Stimulated activated CD4-positive, alpha-beta T cell treated with anti-CD3 and anti-CD28 coated beads, Interleukin-1b, Interleukin-23, amount 100 ng/mL, for 1 hour (primary cell): ENCODE results near the gene SLC1A4.
A peak's percentile ranks its signal among the peaks of the same experiment; 100 is the strongest.

ENCODE experiments used
- DNase-seq, 2 donors: peaks; one replicate each; pipeline ENCODE4 v3.0.0-alpha.2; 2020; ENCODE audit warnings: low read depth in 2 of 2

SLC1A4 gene

GRCh38 chr2:65053199-65053598, 64.0 kb downstream of the SLC1A4 start:
- DNase-seq: no peak

DNA sequence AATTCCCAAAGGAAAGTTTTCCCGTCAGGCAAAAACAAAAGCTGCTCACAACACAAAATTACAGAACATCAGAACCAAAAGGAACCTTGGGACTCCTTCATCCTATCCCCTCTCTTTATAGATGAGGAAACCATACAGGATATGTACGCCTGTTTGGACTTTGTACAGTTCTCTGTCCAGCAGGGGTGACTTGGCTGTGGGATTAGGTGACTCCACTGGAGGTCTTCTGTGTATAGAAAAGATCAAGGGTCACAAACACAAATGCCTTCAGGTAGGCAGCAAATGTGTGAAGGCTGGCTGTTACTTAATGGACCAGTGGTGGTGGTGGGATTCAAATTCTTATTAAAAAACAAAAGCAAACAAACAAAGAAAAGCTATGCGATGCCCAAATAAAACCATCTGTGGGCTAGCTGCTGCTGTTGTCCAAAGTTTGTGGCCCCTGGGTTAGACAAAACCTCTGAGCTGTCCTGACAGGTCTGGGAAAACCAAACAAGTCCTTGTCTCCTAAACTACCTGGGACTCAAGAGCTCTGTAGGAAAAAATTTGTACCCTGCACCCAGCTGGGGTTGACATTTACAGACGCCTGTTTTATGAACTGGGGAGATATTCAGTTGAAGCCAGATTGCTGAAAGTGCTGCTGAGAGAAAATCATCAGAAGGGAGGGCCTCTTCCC, 65.7 kb downstream of the SLC1A4 start:
- no peak for DNase-seq

DNA sequence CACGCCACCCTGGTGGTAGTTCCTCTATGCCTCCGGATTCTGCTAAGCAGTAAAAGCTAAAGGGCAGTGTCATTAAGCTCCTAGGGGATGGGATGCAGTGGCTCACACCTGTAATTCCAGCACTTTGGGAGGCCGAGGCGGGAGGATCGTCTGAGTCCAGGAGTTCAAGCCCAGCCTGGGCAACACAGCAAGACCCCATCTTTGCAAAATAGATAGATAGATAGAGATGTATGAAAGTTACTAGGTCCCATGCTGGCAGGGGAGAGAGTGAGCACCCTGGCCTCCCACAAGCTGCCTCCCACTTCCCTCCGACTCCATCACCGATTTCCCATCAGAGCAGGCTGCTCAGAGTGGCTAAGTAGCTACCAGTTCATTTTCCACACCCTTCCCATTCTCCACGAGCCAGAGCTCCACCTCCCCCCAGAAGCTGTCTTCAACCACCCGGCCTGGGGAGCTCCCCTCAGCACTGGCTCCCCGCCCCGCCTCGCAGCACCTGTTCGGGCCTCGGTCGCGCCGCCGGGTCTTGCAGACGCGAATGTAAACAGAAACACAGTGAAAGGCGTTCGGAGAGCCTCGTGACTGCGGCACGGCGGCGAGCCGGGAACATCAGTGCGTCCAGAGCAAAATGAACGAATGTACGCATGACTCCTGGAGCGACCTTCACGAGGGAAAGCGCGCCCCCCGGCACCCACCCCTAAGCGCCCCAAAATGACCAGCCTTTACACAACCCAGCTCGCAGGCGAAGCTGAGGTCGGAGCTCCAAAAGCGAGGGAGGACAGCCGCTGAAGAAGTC, 66.4 kb downstream of the SLC1A4 start:
- DNase-seq: peak in 1 of 2 donors; percentile 12

DNA sequence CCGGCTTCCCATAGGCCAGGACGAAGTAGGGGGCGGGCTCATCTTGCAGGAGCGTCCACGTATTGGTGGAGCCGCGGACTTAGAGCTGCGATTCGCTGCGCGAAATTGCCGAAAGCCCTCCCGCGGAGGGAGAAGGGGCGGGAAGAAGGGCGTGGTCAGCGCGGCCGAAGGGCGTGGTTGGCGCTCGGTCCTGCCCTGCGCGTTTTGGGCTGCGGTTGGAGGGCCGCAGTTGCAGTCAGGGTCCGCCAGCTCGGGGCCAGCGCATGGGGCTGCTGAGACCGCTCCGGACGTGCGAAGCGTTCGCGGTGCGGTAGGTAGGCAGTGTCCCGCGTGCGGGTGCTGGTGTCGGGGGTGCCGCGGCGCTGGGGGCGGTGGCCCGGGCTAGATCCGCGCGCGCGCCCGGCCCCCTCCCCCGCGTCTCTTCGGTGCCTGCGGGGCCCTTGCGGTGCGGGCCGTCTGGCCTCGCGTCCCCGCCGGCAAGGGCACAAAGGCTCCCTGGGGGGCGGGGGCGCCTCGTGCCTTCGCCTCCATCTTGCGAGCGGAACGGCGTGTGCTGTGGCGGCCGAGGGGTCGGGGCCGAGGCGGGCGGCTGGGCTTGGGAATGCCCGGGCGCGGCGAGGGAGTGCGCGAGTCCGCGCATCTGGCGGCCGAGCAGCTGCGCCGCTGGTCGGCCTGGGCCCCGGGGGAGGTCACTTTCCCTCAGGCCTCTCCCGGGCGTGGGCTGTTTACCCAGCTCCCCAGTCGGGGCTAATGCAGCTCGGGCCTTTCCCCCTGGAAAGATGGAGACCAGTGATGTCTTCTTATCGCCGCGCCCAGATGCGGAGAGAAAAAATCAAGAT, 67.2 kb downstream of the SLC1A4 start, which contains the start of gene CEP68:
TSS of gene CEP68 (plus strand) at position 202 of the 839 bp plus-strand sequence. CDS start 13,029 bp downstream, outside the sequence.
- peak; percentile 88 to 95 for DNase-seq

DNA sequence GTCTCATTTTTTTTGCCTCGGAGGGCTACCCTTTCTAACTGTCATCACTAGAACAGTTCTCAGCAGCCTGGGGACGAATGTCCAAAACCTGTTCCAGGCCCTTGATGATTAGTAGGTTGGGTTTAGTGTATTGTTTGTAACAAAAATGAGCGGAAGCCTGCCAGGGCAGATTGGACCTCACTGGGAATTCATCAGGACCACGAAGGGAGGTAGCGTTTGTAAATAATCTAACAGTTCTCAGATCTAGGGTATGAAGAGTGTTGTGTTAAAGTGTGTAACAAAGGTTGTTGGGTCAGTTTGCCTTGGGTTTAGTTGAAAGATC, 67.8 kb downstream of the SLC1A4 start:
- DNase-seq: no peak

- DNase-seq: peak in 1 of 2 donors; percentile 32
Observed at GRCh38 chr2:65057391-65058052, 68.3 kb downstream of the SLC1A4 start.

GRCh38 chr2:65059071-65059470, 69.9 kb downstream of the SLC1A4 start:
- no peak for DNase-seq

- no peak for DNase-seq
Observed at GRCh38 chr2:65061146-65061909, 72.1 kb downstream of the SLC1A4 start.

GRCh38 chr2:65061910-65062339, 72.7 kb downstream of the SLC1A4 start:
- no peak for DNase-seq

GRCh38 chr2:65062843-65063825, 73.9 kb downstream of the SLC1A4 start:
- no peak for DNase-seq

DNA sequence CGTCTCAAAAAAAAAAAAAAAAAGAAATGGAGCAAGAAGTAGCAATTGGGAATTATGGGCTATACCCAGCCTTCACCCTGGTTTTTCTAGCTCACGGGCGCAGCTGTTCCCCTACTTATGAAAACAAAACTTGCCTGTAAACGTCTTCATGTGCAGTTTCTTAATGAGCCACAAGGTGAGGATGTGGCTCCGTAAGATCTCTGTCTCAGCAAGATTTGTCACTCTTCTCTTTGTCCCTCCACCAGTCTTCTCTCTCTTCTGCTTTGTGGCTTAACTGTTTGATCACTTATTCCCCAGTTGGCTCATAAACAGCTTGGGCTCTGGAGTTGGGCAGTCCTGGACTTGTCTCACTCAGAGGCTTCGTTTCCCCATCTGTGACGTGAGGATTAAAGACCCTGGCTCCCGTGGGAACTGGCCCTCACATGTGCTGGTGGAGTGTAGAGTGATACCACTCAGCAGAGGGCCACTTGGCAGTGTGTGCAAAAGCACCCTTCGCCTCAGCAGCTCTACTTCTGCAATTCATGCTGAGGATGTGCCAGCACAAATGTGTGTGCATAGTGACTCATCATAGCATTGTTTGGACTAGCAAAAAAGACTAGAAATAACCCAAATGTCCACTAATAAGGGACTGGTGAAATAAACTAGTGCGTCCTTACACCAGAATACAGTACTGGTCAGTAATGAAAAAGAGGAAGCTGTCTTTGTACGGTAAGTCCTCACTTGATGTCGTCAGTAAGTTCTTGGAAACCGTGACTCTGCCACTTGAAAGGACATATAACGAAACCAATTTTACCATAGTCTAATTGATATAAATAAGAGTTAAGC, 75.7 kb downstream of the SLC1A4 start:
- DNase-seq: no peak

- DNase-seq: no peak
Observed at GRCh38 chr2:65067806-65068553, 78.8 kb downstream of the SLC1A4 start.

GRCh38 chr2:65069439-65069824, 80.2 kb downstream of the SLC1A4 start:
- no peak for DNase-seq

DNA sequence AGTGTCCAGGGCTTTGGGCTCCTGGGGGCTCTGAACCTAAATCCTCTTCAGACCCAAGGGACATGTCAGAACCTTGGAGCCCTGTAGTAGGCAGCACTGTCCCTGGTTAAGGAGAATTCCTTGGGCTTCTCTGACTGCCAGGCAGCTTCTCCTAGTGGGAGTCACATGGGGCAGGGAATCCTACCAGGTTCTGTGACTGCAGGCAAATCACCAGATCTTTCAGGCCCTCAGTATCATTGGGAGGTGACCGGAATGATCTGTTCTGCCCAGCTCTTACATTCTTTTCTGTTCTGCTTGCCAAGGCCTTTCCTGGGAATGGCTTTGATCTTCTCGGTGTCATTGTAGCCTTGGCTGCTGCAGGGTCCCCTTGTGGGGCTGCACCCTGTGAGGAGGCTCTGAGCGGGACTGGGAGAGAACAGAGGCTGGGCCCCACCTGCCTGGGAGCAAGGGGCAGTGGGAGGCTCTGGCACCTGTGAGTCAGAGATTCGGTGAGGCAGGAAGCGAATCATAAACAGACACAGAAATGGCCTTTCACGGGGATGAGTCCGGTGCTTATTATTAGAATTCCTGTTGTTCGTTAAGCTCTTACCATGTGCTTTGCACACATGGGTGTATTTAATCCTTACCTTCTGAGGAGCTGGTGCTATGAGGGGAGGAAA, 81.1 kb downstream of the SLC1A4 start:
- DNase-seq: no peak

- no peak for DNase-seq
Observed at GRCh38 chr2:65070856-65071255, 81.7 kb downstream of the SLC1A4 start.

DNA sequence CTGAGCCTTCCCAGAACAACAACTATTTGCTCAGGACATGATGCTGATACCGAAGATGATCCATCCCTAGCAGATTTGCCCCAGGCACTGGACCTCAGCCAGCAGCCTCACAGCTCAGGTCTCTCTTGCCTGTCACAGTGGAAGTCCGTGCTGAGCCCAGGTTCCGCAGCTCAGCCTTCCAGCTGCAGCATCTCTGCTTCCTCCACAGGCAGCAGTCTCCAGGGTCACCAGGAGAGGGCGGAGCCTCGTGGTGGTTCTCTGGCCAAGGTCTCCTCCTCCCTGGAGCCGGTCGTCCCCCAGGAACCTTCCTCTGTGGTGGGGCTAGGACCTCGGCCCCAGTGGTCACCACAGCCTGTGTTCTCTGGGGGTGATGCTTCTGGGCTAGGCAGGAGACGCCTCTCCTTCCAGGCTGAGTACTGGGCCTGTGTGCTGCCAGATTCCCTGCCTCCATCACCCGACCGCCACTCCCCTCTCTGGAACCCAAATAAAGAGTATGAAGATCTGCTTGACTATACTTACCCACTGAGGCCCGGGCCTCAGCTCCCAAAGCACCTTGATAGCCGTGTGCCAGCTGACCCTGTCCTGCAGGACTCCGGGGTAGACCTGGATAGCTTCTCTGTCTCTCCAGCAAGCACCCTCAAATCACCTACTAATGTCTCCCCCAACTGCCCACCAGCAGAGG, 82.4 kb downstream of the SLC1A4 start:
- DNase-seq: no peak
